Effector memory CD4-positive, alpha-beta T cell (primary cell): ENCODE measurements around the gene ZNF8.

Source experiments
- DNase-seq, 3 donors: peaks; one replicate each; pipeline ENCODE4 v3.0.0-alpha.2; 2020
- H3K27ac ChIP-seq: 2 replicates; pipeline ENCODE4 v1.7.0; 2013; ENCODE audit warnings: mild to moderate bottlenecking, low read length, moderate library complexity; ENCODE audit not compliant: insufficient read depth, poor library complexity, severe bottlenecking
- H3K27me3 ChIP-seq: replicated peaks from 2 replicates; pipeline ENCODE4 v1.7.0; 2013; ENCODE audit warnings: mild to moderate bottlenecking, low read length; ENCODE audit not compliant: insufficient read depth, control insufficient read depth, poor library complexity, severe bottlenecking
- H3K36me3 ChIP-seq: 2 replicates; pipeline ENCODE4 v1.7.0; 2013; ENCODE audit warnings: mild to moderate bottlenecking, low read length, moderate library complexity; ENCODE audit not compliant: control insufficient read depth, insufficient read depth
- H3K4me1 ChIP-seq: 2 replicates; pipeline ENCODE4 v1.7.0; 2013; ENCODE audit warnings: low read length, mild to moderate bottlenecking; ENCODE audit not compliant: control insufficient read depth, insufficient read depth, poor library complexity, severe bottlenecking
- H3K4me3 ChIP-seq: 2 replicates; pipeline ENCODE4 v1.7.0; 2013; ENCODE audit warnings: low read length, low read depth, mild to moderate bottlenecking; ENCODE audit not compliant: insufficient read depth, poor library complexity, severe bottlenecking
- H3K9me3 ChIP-seq: 2 replicates; pipeline ENCODE4 v1.7.0; 2013; ENCODE audit warnings: mild to moderate bottlenecking, low read length, moderate library complexity; ENCODE audit not compliant: control insufficient read depth

Gene ZNF8

GRCh38 chr19:58265100-58265499 lies 13.7 kb upstream of the ZNF8 start:
- Histone ChIP-seq H3K4me1 (no peaks in the 10 kb centered on the region), H3K27ac (no peak overlapping the region), H3K36me3 (peaks cover 42% of the 10 kb centered on the region), H3K27me3 (no peaks in the 10 kb centered on the region), H3K9me3 (peaks cover 67% of the 10 kb centered on the region), H3K4me3 (no peak overlapping the region)
- no peak for DNase-seq

- DNase-seq, result no peak
- no peak overlapping the region for H3K27ac ChIP-seq
- no peaks in the 10 kb centered on the region for H3K27me3 ChIP-seq
- H3K4me3 ChIP-seq, result no peak overlapping the region
- peaks cover 16% of the 10 kb centered on the region for H3K36me3 ChIP-seq
- no peaks in the 10 kb centered on the region for H3K4me1 ChIP-seq
- H3K9me3 ChIP-seq, result peaks cover 43% of the 10 kb centered on the region
Observed at GRCh38 chr19:58268344-58268743, 10.4 kb upstream of the ZNF8 start.

- H3K36me3 ChIP-seq, result peaks cover 16% of the 10 kb centered on the region
- H3K4me3 ChIP-seq, result no peak overlapping the region
- no peaks in the 10 kb centered on the region for H3K27me3 ChIP-seq
- DNase-seq, result no peak
- H3K27ac ChIP-seq, result no peak overlapping the region
- H3K9me3 ChIP-seq, result peaks cover 16% of the 10 kb centered on the region
- H3K4me1 ChIP-seq, result peaks cover 5% of the 10 kb centered on the region
Observed at GRCh38 chr19:58274771-58275201, 4.0 kb upstream of the ZNF8 start.

- H3K9me3 ChIP-seq, result peaks cover 15% of the 10 kb centered on the region
- peaks cover 6% of the 10 kb centered on the region for H3K4me1 ChIP-seq
- no peak overlapping the region for H3K4me3 ChIP-seq
- H3K36me3 ChIP-seq, result peaks cover 16% of the 10 kb centered on the region
- no peak overlapping the region for H3K27ac ChIP-seq
- H3K27me3 ChIP-seq, result no peaks in the 10 kb centered on the region
- DNase-seq, result no peak
Observed at GRCh38 chr19:58275564-58275963, 3.2 kb upstream of the ZNF8 start.

- no peak overlapping the region for H3K4me3 ChIP-seq
- no peak overlapping the region for H3K27ac ChIP-seq
- no peak for DNase-seq
- H3K9me3 ChIP-seq, result peaks cover 7% of the 10 kb centered on the region
- no peaks in the 10 kb centered on the region for H3K27me3 ChIP-seq
- peaks cover 16% of the 10 kb centered on the region for H3K36me3 ChIP-seq
- peaks cover 6% of the 10 kb centered on the region for H3K4me1 ChIP-seq
Observed at GRCh38 chr19:58277197-58277596, 1.6 kb upstream of the ZNF8 start.

GRCh38 chr19:58277748-58278540 lies 811 bp upstream of the ZNF8 start:
- Histone ChIP-seq H3K36me3 (peaks cover 16% of the 10 kb centered on the region), H3K27ac (peak overlapping the region; percentile 69)
- DNase-seq, result no peak

GRCh38 chr19:58279042-58279924 lies 528 bp downstream of the ZNF8 start:
- DNase-seq, result peak; percentile 4 to 32 (median 5)
- H3K36me3 ChIP-seq, result peaks cover 13% of the 10 kb centered on the region
- peak overlapping the region; percentile 69 for H3K27ac ChIP-seq
- H3K4me3 ChIP-seq, result peak overlapping the region; percentile 95
- H3K27me3 ChIP-seq, result no peaks in the 10 kb centered on the region
- peaks cover 7% of the 10 kb centered on the region for H3K9me3 ChIP-seq
- H3K4me1 ChIP-seq, result peaks cover 6% of the 10 kb centered on the region

More at GRCh38 chr19:58277748-58278540, 811 bp upstream of the ZNF8 start:
- peaks cover 7% of the 10 kb centered on the region for H3K9me3 ChIP-seq
- no peaks in the 10 kb centered on the region for H3K27me3 ChIP-seq
- peaks cover 6% of the 10 kb centered on the region for H3K4me1 ChIP-seq
- peak overlapping the region; percentile 95 for H3K4me3 ChIP-seq

- Histone ChIP-seq H3K4me1 (peaks cover 6% of the 10 kb centered on the region), H3K27me3 (no peaks in the 10 kb centered on the region), H3K36me3 (peaks cover 7% of the 10 kb centered on the region), H3K27ac (no peak overlapping the region), H3K4me3 (no peak overlapping the region), H3K9me3 (peaks cover 3% of the 10 kb centered on the region)
- DNase-seq, result no peak
Observed at GRCh38 chr19:58279925-58280316, 1.2 kb downstream of the ZNF8 start.

GRCh38 chr19:58284199-58284598 lies 5.4 kb downstream of the ZNF8 start:
- peaks cover 31% of the 10 kb centered on the region for H3K36me3 ChIP-seq

GRCh38 chr19:58291943-58292342 lies 13.2 kb downstream of the ZNF8 start:
- H3K27ac ChIP-seq, result no peak overlapping the region
- H3K4me3 ChIP-seq, result no peak overlapping the region
- no peaks in the 10 kb centered on the region for H3K4me1 ChIP-seq
- DNase-seq, result no peak
- H3K27me3 ChIP-seq, result no peaks in the 10 kb centered on the region
- H3K36me3 ChIP-seq, result peaks cover 60% of the 10 kb centered on the region
- H3K9me3 ChIP-seq, result peaks cover 12% of the 10 kb centered on the region

More at GRCh38 chr19:58284199-58284598, 5.4 kb downstream of the ZNF8 start:
- no peak overlapping the region for H3K27ac ChIP-seq
- no peaks in the 10 kb centered on the region for H3K9me3 ChIP-seq
- no peak overlapping the region for H3K4me3 ChIP-seq
- peaks cover 6% of the 10 kb centered on the region for H3K4me1 ChIP-seq
- no peaks in the 10 kb centered on the region for H3K27me3 ChIP-seq
- no peak for DNase-seq
